UCSD-AML1 (cell line): Measurements from ENCODE around the gene TNFRSF13B.
"Not testable (repeated sequence)": the region's sequence is repeated elsewhere in the genome, so short reads cannot be mapped to it uniquely, and the experiment has no call there.

Source experiments
- DNase-seq: peaks from one replicate; lab custom pipeline; 2025; ENCODE audit not compliant: unreplicated experiment; lab: John Stamatoyannopoulos, UW

TNFRSF13B gene

DNA sequence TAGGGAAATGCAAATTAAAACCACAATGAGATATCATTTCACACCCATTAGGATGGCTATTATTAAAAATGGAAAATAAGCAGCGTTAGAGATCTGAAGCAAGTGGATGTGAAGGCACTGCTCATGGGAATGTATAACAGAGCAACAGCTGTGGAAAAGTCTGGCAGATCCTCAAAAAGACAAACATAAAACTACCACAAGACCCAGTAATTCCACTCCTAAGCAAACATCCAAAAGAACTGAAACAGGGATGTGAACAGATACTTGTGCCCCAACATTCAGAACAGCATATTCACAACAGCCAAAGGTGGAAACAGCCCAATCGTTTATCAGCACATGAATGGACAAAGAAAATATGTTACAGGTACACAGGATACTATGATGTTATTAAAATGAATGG is 10.9 kb downstream of the TNFRSF13B start:
- not testable (repeated sequence) for DNase-seq

DNA sequence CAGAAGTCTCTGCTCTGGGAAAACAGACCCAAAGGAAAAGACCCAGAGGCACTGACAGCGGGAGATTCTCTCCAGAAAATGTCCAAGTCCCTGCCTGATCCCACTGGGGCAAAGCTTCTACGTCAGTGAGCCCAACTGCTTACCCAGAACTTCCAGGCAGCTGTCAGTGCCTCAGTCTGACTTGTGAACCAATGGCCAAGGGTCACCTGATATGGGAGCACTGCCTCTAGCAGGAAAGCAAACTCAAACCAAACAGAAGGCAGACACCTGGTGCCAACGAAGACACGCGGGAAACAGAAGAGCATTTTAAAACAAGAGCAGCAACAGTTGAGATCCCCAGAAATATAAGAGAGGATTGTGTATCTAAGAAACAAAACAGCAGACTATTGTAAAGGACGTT is 16.9 kb downstream of the TNFRSF13B start:
- DNase-seq: not testable (repeated sequence)

DNA sequence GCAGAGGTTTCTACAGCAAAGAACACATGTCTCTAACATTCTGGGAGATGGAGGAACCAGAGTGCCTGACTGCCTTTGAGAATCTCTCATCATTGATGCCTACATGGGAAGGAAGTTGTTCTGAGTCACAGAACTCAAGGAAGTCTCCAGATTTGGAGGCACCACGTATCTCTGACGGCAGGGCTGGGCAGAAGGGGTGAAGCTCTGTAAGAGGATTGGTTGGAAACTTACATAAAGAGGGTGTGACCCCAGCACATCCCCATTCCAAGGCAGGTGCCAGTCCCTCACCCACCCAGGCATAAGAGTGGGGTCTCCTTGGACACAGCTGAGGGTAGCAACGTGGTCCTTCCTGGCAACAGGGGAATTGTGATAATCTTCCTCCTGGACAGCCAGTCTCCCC is 17.4 kb downstream of the TNFRSF13B start:
- no peak for DNase-seq

DNA sequence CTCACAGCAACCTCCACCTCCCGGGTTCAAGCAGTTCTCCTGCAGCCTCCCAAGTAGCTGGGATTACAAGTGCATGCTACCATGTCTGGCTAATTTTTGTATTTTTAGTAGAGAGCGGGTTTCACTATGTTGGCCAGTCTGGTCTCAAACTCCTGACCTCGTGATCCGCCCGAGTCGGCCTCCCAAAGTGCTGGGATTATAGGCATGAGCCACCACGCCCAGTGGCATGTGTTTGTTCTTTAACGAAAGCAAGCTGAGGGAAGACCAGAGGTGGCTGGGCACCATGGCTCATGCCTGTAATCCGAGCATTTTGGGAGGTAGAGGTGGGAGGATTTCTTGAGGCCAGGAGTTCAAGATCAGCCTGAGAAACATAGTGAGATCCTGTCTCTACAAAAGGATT is 18.1 kb downstream of the TNFRSF13B start:
- no peak for DNase-seq

DNA sequence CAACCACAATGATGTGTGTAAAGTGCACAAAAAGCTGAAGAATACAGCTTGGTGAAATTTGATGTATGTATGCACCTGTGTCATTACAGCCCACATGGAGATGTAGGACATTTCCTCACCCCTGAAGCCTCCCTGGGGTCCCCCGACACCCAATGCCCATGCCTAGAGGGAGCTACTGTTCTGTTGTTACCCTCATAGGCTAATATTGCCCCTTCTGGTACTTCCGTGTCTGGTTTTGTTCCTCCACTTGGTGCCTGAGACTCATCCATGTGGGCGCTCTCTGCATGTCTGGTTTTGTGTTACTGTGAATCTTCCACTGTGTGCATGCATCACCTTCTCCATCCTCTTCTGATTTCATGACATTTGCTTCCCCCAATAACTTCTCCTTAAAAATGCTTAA is 18.6 kb downstream of the TNFRSF13B start:
- no peak for DNase-seq

DNA sequence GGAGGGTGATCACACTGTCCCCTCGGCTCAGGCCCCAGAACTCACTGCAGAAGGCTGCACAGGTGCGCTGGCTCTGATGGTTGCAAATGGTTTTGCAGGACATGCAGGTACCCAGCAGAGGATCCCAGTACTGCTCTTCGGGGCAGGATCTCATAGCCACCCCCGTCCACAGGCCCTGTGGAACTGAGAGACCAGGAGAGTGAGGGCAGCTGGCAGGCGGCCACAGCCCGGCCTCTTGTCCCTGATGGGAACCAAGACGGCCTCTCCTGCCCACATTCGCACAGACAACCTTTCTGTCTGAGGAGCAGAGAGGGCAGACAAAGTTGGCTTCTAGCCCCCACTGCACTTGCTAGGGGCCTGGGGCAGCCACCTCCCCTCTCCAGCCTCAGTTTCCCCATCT is 19.5 kb downstream of the TNFRSF13B start:
- DNase-seq: no peak

DNA sequence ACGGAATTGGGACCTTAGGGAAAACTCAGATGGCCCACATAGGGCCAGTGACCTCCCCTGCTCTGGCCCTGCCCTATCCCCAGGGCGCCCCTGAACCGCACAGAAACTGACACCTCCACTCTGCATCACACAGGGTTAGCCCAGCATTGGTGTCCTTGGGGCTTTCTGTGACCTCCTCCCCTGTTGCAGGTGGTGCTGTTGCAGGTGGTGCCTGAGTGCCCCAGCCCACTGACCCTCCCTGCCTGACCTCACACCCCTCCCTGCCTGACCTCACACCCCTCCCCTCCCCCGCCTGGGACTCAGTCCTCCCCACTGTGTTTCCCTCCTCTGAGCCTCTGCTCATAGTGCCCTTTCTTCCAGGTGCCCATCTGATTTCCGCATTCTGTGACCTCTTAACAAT is 21.4 kb downstream of the TNFRSF13B start:
- DNase-seq: no peak

DNA sequence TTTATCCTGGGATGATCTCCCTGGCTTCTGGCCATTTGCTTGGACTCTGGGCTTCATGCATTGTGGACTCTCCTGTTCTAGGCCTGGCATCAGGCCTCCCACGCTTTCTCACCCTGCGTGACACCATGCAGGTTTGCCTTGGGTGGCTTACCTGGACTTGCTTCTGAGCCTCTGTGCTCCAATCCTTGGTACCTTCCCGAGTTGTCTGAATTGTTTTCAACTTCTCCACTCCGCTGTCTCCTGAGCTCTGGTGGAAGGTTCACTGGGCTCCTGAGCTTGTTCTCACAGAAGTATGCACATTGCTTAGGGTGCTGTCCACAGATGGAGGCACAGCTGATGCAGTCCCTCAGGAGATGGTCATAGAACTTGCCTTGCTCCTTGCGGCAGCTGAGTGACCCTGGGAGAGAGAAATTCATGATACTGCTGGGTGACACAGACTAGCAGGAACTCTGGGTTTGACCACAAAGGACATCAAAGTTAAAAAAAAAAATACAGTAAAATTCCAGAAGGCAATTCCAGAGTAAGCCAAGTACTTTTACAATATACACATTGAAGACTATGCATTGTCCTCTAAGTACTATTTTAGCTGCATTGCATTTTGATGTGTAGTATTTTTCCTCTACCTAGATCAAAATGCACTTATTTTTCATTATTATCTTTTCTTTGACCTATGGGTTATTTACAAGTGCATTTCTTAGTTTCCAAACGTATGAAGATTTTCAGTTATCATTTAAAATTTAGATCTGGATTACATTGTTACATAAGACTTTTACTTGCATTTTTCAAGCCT is 23.1 kb downstream of the TNFRSF13B start:
- no peak for DNase-seq

DNA sequence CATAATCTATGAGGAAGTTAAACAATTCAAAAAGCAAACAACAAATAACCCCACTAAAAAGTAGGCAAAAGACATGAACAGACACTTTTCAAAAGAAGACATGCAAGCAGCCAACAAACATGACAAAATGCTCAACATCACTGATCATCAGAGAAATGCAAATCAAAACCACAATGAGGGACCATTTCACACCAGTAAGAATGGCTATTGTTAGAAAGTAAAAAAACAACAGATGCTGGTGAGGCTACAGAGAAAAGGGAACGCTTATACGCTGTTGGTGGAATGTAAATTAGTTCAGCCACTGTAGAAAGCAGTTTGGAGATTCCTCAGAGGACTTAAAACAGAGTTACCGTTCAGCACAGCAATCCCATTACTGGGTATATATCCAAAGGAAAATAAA is 24.4 kb downstream of the TNFRSF13B start:
- no peak for DNase-seq

DNA sequence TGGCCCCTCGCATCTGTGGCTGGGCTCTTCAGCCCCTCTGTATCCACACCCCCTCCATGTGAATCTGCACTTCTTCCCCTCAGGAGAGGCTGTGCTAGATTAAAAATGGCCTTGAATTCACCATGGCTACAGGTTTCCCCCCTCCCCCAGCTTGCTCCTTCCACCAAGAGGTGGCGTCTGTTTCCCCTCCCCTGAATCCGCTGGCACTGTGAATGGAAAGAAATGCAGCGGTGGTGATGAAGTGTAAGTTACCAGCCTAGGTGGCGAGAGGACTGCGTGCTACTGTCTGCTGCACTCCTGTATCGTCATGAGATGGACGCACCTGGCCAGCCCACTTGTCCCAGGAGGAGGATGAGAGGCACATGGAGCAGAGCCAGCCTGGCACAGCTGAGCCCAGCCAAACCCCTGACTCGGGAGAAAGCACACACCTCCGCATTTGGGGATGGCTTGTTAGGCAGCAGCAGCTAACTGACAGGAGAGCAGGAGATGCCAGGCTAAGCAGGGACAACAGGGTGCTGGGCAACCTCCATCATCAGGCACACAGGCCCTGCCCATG is 26.2 kb downstream of the TNFRSF13B start:
- no peak for DNase-seq

DNA sequence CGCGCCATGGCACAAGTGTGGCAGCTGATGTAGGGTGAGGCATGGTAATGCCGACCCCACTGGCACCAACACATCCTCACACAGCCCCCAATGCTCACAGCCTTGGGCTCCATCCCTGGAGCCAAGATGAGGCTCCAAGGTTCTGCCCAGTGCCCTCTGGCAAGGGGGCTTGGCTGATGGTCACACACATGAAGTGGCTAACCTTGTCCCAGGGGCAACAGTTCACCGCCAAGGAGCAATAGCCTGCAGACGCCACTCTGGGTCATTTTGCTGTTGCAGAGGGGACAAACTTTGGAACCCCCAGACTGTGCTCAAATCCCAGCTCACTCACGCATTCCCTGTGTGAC is 26.8 kb downstream of the TNFRSF13B start:
- DNase-seq: no peak

DNA sequence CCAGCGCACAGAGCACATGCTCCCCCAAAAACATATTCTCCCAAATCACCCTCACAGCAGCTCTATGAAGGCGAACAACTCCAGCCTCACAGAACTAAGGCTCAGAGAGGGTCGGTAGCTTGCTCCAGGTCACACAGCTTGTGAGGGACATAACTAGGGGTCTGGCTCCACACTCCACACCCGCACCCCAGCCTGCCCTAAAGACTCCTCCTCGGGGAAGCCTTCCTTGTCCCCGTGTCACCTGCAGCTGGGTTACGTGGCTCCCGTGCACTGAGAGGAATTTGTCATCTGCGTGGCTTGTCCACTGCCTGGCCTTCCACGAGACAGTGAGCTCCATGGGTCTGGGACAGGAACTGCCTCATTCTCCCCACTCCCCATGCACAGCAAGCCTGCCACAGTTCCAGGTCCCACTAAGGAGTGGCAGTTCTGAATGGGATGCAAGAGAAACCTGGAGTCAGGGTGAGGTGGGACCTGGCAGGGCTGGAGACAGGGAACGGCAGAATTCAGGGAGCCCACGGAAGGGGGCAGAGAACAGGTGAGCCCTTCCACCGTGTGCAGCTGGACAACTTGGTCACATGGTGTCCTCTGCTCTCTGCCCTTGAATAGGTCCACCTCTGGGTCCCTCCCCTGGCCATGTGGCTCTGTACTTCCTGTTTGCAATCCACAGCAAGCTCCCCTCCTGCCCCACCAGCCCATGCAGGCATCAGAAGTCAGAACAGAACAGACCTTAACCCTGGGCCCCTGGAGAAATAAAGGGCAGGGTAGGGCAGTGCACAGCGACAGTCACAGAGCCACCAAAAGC is 27.4 kb downstream of the TNFRSF13B start:
- DNase-seq: no peak

DNA sequence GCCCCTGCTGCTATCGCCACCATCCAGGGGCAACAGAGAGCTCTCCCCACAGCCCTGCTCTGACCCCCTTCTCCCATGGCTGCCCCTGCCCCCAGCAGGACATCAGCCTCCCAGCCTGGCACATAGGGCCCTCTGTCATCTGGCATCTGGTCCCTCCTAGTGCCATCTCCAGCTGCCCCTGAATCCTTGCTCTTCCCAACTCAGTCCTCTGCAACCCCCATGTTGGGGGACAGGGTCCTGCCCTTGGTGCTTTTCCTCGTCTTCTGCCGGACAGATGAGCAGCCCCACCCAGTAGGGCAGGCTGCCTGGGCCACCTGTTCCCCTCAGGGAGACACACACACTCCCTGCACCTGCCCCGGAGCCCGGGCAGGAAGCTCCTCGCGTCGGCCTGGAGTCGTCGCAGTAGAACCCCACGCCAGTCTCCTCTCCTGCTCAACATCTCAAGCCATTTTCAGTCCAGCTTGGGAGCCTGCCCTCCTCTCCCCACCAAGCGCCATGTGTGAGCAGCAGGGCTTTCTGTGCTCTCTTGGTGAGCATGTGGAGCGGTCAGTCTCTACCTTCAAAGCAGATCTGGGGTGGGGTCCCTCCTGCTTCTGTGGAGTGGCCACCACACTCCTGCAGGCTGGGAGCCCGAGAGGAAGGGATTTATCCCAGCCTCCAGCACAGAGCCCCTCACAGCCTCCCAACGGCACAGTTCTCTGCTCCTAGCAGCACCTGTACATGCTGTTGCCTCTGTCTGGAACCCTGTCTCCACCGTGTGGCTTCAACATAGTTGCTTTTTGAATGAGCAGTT is 28.2 kb downstream of the TNFRSF13B start:
- DNase-seq: no peak

DNA sequence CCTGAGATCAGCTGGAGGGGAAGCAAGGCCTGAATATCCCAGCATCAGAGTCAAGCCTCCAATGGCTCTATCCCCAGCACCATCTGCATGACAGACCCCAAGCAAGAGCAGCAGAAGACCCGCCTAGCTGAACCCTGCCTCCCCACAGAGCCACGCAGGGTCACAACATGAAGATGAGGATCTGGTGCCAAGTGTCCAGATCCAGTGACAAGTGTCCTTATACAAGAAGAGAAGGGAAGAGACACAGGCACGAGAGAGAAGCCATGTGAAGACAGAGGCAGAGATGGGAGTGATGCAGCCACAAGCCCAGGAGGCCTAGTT is 28.9 kb downstream of the TNFRSF13B start:
- DNase-seq: no peak

DNA sequence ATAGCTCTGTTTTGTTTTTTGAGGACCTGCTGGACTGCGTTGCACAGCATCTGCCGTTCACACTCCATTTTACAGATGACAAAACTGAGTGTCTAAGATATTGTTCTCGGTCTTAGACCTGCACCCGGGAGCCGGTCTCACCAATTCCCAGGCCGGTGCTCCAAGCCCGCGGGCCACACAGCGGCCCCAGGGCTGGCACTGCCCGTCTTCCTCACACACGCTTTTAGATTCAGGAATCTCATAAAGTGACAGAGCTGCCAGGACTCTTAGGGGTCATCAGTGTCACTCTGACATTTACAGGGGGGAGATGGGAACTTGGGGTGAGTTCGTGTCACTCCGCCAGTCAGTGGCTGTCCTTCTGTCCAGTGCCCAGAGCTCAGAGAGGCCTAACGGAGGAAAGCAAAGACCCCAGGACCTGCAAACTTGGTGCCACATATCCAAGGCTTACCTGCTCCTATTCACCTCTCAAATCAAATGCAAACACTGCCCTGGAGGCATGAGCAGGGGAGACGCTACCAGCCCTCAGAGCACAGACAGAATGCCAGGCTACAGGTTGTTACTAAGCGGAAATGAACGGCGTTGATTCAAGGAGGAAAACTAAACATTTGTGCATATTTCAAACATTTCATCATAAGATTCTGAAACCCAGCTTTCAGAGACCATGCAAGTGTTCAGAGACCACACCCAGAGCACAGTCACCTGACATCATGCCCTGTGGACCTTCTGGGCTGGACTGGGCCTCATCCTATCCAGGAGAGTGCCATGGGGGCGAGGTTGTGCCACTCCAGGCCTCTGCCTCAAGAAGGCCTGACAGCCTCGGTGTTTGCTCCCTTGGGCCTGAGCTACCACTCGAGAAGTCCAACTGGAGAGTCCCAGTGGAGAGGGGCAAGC is 29.5 kb downstream of the TNFRSF13B start:
- DNase-seq: no peak

DNA sequence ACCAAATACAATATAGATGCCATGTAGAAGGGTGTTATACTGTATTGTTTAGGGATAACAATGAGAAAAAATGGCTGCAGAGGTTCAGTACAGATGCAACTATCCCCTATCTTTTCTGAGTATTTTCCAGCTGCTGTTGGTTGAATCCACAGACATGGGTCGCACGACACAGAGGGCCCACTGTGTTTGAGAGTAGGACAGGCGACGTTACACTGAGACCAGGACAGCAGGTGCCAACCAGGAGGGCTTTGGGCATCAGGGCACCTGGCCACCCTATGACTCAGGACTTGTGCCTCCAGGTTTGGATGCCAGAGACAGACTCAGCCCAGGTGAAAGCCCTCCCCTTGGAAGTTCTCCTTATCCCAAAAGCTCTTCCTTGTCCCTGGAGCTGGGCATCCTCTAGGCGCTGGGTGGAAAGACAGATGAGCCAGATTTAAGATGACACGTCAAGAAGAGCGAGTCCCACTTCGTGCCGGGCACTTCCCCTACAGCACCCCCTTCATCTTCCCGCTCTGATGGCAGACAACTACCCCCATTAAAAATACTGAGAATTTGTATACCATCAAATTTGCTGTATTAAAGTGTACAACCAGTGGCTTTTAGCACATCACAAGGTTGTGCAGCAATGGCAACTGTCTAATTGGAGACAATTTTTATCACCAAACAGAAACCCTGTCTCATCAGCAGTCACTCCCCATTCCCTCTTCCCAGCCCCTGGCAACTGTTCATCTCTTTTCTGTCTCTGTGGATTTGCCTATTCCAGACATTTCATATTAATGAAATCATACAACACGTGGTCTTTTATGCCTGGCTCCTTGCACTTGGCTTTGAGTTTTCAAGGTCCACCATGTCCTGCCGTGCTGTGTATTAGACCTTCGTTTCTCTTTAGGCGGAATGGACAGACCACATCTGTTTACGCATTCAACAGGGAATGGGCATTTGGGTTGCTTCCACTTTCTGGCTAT is 30.6 kb downstream of the TNFRSF13B start:
- no peak for DNase-seq

DNA sequence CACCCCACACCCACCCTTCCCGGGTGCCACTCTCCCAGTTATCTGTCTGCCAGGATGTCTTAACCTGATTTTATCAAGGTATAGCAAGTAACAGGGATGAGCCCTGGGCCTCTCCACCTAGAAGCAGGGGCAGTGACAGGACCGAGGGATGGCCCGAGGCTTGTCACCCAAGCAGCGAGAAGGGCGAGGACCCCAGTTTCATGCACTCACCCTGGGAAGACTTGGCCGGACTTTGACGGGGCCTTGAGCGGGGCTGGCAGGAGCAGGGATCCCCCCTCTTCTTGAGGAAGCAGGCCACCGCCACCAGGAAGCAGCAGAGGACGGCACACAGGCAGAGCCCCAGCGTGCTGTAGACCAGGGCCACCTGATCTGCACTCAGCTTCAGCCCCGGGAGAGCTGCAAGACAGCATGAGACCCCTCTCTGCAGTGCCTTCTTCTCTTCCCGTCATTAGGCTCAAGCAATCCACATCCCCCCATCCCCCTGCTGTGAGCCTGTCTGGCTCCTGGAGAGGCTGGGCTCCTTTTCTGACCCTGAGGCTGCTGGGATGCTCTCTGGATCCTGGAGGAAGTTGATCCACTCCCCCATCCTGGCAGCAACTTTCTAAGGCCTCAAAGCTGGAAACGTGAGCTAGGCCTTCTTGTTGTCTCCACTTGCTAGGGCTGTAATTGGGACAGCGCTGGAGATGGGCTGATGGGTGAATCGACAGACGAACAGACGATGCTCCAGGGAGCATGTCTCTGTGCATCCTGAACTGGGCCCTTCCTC is 31.6 kb downstream of the TNFRSF13B start:
- DNase-seq: no peak

DNA sequence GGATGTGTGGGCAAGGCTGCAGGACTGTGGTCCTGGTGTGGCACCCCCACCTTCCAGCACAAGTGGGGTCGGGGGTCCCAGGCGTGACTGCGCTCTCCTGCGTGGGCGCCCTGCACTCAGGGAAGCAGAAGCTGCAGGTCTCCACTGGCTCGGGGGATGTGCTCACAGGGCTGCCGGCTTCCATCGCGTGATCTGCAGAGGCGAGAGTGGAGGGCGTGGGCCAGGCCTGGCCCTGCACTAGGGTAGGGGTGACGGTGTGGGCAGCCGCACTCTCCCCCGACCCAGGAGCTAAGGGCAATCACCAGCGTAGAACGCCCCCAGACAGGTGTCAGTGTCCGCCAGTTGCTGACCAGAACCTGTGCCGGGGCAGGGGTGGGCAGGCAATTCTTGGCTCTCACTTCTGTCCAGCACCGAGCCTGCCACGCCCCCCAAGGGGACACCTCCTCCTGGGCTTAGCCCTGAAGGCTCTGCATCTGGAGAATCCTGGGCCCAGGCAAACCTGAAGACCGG is 32.3 kb downstream of the TNFRSF13B start:
- DNase-seq: no peak

DNA sequence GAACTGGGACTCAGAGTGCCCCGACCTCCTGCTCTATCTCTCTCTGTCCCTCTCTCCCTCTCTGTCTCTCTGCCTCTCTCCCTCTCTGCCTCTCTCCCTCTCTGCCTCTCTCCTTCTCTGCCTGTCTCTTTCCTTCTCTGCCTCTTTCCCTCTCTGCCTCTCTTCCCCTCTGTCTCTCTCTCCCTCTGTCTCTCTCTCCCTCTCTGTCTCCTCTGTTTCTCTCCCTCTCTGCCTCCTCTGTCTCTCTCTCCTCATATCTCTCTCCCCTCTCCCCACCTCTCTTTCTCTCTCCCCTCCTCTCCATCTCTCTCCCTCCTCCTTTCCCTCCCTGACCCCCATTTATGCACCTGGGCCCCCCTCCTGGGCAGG is 32.7 kb downstream of the TNFRSF13B start:
- DNase-seq: no peak
